Loucy (cell line): ENCODE data around the gene HIVEP2.

Source experiments
- EZH2phosphoT487 ChIP-seq: fragments of 200-600 bp; IDR thresholded peaks from 2 replicates; pipeline ENCODE4 v1.6.1; 2018; ENCODE audit warnings: antibody characterized with exemption, mild to moderate bottlenecking, moderate library complexity, borderline replicate concordance
- TF ChIP-seq, protein P1 (sequence below): fragments of 200-600 bp; sonication (generic); conservative IDR thresholded peaks from 2 replicates; pipeline ENCODE4 v1.5.1; 2014; ENCODE audit warnings: mild to moderate bottlenecking, antibody characterized with exemption, low read length

DNA sequence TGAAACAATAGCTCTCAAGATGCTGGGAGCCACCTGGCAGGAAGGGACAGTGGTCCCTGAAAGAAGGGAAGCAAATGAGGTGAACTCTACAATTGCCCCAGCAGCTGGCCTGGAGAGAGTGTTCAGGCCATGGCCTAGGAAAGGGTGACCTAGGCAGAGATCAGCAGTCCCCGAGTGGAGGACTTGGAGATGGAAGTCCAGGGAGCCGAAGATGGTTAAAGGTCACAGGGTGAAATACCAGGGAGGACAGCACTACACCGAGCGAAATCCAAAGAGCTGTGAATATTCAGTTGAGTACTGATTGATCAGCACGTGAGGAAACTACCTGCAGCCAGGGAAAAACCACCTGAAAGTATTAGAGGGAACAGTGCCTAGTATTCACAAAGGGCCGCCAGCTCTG lies 133.1 kb downstream of the HIVEP2 start:
- TF ChIP-seq, protein P1, sequence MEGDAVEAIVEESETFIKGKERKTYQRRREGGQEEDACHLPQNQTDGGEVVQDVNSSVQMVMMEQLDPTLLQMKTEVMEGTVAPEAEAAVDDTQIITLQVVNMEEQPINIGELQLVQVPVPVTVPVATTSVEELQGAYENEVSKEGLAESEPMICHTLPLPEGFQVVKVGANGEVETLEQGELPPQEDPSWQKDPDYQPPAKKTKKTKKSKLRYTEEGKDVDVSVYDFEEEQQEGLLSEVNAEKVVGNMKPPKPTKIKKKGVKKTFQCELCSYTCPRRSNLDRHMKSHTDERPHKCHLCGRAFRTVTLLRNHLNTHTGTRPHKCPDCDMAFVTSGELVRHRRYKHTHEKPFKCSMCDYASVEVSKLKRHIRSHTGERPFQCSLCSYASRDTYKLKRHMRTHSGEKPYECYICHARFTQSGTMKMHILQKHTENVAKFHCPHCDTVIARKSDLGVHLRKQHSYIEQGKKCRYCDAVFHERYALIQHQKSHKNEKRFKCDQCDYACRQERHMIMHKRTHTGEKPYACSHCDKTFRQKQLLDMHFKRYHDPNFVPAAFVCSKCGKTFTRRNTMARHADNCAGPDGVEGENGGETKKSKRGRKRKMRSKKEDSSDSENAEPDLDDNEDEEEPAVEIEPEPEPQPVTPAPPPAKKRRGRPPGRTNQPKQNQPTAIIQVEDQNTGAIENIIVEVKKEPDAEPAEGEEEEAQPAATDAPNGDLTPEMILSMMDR, result no peak
- TF ChIP-seq EZH2phosphoT487, result no peak
